GM19239 (cell line): ENCODE measurements around the gene GUCA1A.
A peak's percentile ranks its signal among the peaks of the same experiment; 100 is the strongest.
"Not testable (repeated sequence)": the region's sequence is repeated elsewhere in the genome, so short reads cannot be mapped to it uniquely, and the experiment has no call there.

ENCODE experiments used
- DNase-seq: peaks from one replicate; pipeline ENCODE4 v3.0.0; 2011; ENCODE audit warnings: low spot score; ENCODE audit not compliant: insufficient read length
- FAIRE-seq: peaks from 2 replicates; lab custom pipeline; 2011; peaks lifted over from hg19 to GRCh38; lab: Jason Lieb, UNC

The GUCA1A gene

DNA sequence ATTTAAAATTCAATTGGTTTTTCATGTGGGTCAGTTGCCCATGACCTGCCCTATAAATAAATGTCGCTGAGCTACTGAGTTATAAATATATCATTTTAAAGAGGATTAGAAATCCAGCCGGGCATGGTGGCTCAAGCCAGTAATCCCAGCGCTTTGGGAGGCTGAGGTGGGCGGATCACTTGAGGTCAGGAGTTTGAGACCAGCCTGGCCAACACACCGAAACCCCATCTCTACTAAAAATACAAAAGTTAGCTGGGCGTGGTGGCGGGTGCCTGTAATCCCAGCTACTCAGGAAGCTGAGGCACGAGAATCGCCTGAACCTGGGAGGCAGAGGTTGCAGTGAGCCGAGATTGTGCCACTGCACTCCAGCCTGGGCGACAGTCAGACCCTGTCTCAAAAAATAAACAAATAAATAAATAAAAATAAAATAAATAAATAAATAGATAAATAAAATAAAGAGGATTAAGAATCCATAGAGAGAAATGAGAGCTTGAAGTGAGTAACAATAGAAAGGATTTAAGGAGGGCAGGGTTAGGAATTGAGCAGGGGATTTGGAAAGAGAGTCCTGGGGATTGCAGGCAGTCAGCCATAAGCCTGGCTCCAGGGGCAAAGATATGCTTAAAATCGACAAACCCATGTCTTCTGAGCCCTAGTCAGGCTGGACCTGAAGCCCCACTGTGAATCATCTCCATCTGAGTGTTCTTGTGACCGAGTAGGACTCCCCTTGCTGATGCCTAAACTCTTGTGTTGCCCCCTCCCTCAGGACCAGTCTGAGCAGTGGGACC, 29.2 kb downstream of the GUCA1A start:
- FAIRE-seq, DNase-seq: not testable (repeated sequence)

DNA sequence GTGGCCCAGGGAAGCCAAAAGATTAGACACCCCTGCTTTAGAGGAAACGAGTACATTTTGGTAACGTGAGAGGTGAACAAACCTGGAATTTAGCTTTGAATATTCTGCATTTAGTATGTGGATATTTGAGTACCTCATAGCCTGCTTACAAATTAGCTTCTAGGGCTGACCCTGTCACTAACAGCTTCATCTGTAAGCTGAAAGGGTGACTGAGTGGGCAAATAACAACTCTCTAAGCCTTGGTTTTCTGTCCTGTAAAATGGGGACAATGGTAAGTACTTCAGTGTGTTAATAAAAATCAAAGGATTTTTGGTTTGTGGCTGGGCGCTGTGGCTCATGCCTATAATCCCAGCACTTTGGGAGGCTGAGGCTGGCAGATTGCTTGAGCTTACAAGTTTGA, 30.0 kb downstream of the GUCA1A start:
- FAIRE-seq (no peak), DNase-seq (no peak)

DNA sequence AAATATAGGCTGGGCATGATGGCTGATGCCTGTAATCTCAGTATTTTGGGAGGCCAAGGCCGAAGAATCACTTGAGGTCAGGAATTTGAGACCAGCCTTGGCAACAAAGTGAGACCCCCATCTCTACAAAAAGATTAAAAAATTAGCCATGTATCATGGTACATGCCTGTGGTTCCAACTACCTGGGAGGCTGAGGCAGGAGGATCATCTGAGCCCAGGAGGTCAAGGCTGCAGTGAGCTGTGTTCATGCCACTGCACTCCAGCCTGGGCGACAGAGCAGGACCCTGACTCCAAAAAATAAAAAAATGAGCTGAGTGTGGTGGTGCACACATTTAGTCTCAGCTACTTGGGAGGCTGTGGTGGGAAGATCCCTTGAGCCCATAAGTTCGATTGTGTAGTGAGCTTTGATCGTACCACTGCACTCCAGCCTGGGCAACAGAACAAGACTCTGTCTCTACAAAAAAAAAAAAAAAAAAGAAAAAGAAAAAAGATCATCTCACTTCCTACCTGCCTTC, 31.7 kb downstream of the GUCA1A start:
- DNase-seq (no peak), FAIRE-seq (no peak)

DNA sequence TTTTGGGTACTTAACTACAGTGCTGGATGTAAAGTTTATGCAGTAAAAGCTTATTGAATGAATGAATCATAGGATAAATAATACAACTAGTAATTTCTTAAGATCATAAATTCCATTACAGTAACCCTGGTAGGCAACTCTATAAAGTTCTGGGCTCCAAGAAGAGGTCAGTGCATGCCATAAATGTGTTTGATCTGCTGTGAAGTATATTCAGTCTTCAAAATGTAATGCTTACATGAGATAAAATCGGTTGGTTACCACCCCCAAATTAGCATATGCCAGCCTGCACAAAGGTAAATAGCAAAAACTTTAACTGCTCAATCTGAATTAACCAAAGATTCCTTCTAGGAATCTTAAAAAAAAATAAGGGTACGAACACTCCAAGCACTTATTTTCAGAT, 34.4 kb downstream of the GUCA1A start:
- not testable (repeated sequence) for FAIRE-seq, DNase-seq

DNA sequence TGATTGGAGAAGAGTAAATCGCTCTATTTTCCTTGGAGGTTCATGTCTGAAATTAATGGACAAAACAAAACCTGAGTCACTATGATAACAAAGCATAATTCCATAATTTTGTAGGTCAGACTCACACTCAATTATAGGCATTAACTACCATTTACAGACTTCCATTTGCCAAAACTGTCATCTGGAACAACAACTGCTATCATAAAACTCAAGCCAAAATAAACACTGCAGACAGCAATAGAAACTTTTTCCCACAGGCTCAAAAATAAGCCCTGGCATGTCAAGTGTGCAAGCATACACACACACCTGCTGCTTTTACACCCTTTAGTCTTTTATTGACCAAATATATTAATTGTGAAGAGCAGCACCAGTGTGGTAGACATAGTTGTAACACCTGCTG, 37.4 kb downstream of the GUCA1A start:
- FAIRE-seq, result no peak

DNA sequence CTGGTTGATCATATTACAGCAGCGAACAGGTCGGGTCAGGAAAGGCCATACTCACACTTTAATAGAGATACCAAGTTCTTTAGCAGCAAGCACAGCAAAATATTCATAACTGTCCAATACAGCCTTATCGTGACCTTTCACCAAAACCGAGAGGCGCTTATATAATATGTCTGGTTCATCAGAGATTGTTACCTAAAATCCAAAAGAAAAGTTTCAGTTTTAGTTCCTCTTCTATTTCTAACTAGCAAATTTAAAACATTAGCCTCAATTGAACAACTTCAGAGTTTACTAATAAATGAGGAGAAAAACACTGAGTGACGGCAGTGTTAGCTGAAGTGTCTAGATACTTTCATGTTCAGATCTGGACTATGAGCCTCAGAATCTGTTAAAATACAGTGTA, 38.6 kb downstream of the GUCA1A start:
- FAIRE-seq, result no peak
- no peak for DNase-seq

More for the DNA sequence above, 37.4 kb downstream of the GUCA1A start:
- DNase-seq, result no peak

DNA sequence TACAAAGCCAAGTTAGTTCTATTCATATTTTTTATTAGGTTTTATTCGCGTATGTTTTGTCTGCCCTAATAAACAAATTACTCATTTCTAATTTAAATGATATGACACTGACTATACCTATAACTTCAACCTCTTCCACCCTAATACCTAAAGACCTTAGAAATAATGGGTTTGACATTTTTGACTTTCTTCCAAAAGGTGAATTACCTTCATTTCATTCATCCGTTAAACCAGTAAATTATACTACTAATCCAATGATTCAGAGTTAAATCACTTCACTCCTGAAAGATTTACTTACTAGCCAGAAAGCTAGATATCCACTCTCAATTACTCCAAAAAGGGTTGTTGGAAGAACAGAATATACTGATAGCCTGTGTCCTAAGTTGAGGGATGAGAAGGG, 39.3 kb downstream of the GUCA1A start:
- no peak for FAIRE-seq

DNA sequence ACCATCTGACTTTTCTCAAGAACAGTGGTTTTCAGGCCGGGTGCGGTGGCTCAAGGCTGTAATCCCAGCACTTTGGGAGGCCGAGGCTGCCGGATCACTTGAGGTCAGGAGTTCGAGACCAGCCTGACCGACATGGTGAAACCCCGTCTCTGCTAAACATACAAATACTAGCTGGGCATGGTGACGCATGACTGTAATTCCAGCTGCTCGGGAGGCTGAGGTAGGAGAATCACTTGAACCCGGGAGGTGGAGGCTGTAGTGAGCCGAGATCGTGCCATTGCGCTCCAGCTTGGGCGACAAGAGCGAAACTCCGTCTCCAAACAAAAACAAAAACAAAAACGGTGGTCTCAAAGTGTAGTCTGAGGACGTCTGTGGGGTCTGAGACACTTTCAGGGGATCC, 43.3 kb downstream of the GUCA1A start:
- DNase-seq, FAIRE-seq: not testable (repeated sequence)

More for the DNA sequence above, 39.3 kb downstream of the GUCA1A start:
- DNase-seq, result no peak

DNA sequence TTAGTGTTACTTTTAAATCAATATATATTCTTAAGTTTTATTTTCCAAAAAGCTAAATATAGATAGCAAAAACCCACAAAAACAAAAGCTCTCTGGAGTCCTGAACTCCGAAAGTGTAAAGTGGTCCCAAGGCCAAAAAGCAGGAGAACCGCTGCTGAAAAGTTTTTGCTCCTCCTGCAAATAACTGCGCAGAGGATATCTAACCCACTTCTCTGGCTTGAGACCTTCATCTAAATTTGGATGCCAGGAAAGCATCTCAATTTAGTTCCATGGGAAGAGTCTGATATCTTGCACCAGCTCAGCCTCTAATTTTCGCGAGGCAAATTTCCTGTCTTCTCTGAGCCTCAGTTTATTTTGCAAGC, 44.0 kb downstream of the GUCA1A start:
- FAIRE-seq (peak; percentile 55), DNase-seq (no peak)

DNA sequence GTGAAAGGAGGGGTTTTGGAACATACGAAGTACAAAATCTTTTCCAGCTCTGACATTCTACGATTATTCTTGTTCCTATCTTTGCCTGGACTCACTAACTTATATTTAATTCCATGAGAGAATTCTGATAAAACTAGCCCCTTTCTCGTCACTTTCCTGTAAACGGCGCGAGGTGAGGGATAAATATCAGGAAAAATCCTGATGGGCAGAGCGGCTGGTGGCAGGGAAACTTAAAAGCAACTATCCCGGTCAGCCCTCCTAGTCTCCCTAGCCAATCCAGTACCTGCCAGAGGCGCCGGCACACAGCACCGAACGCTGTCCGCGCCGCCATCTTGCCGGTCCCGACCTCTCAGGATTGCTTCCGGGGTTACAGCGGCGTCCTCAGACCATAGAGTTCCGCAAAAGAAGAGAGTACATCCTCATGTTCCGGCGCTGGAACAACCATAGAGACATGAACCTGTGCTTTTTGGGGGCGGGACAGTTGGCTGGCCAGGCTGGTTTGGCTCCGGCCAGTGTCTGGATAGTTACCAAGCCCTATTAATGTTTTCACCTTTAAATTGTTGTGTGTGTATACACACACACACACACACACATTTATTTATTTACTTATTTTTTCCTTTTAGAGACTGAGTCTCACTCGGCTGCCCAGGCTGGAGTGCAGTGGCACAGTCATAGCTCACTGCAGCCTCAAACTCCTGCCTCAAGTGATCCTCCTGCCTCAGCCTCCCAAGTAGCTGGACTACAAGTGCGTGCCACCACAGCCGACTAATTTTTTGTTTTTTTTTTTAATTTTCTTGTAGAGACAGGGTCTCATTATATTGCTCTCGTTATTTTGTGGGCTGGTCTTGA, 44.6 kb downstream of the GUCA1A start, which contains the start of gene MRPS10:
TSS of gene MRPS10 (minus strand) at position 343 of the 849 bp plus-strand sequence. CDS start at position 331, 12 bp downstream.
- FAIRE-seq (peak; percentile 96), DNase-seq (peak; percentile 70)

DNA sequence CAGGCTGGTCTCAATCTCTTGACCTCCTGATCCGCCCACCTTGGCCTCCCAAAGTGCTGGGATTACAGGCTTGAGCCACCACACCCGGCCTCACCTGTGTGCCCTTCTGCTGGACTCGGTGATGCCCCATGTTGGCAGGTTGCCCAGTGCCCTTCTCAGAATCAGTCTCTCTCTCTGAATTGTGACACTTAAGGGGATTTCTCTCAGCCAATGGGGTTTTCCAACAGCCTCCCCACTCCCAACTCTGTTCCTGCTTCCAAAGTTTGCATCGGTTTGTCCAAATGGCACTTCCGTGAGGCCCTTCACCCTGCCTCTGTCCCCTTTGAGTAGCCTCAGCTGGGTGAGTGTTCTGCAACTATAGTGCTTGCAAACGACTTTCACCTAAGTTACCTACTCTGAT, 47.6 kb downstream of the GUCA1A start:
- FAIRE-seq, result no peak

DNA sequence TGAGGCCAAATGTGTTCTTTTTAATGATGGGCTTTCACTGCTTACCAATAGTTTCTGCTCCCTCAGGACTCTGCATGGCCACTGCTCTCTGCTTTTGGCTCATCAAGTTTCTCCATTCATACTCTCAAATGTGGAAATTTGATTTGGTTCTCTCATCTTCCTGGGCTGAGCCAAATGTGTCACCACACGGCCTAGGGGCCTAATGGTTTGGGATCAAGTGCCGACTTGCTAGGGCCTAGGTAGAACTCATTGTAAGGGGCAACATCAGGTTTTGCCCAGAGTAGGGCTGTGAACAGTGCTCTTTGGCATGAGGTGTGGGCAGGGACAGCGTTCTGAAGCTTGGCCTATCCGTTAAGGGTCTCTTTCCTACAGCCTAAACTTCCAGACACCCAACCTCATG, 48.4 kb downstream of the GUCA1A start:
- DNase-seq (no peak), FAIRE-seq (no peak)

More for the DNA sequence above, 47.6 kb downstream of the GUCA1A start:
- no peak for DNase-seq

DNA sequence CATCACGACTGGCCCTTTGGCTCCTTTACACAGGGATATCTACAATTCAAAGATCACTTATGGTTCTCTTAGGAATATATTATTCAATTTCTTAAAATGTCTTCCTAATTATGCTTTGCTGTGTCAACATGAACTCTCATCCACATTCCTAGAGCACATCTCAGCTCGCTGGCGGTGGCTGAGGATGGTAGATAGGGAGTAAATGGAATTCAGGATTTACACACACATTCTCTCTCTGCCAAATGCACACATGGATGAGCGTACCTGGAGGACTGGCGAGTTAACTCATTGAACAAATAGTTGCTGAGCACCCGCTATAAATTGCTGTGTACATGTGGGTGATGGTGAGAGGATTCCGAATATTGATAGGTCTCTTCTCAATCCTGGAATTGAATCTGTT, 49.3 kb downstream of the GUCA1A start:
- FAIRE-seq (no peak), DNase-seq (no peak)

DNA sequence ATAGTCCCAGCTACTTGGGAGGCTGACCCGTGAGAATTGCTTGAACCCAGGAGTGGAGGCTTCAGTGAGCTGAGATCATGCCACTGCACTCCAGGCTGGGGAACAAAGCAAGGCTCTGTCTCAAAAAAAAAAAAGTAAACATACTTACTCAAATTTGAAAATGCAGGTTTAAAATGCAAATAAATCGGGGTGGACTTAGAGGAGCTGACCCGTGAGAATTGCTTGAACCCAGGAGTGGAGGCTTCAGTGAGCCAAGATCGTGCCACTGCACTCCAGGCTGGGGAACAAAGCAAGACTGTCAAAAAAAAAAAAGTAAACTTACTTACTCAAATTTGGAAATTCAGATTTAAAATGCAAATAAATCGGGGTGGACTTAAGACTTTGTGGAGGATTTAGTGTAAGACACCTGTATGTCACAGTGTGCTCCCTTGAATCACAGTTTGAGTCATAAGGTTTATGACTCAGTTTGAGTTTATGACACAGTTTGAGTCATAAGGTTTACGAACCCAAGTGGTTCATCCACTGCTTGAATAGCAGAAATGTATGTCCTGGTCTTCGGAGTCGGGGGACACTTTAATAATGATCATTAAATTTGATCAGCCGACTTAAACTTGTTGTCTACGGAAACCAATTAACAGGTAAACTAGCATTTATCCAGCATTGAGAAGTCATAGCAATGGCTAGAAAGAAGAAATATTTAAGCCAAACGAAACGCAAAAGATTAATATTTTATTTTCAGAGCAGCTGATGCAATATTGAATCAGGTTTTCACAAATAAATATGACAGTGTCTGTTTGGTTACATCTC, 51.3 kb downstream of the GUCA1A start:
- peak; percentile 82 for FAIRE-seq
- DNase-seq, result peak; percentile 30

DNA sequence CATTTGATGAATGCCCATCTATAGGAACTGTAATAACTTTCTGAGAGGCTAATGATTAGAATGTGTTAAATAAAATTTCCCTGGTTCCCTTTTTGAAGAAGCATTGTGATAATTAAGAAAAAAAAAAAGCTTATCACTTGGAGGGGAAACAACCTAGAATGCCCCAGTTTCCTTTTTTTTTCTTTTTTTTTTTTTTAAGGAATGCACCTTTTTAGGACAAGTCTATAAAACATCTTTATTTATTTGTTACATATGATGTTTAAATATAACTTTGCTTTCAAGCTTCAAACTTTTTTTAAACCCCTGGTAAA, 51.8 kb downstream of the GUCA1A start:
- no peak for FAIRE-seq
- DNase-seq, result no peak

DNA sequence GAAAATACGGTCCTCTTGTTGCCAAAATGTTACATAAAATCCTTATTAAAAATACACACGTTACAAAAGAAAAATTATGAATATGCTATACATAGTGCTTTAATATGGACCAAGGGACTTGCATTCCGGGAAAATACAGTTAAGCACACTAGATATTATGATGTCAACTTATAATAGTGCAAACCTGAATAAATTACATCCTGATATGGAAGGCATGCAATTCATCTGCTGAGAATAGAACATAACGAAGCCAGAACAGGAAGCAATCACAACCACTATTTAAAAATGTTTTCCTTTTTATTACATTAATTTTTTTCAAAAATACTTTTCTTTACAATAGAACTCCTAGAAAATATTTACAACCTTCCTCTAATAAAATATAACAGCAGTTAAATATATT, 52.3 kb downstream of the GUCA1A start:
- no peak for FAIRE-seq
- DNase-seq, result no peak

DNA sequence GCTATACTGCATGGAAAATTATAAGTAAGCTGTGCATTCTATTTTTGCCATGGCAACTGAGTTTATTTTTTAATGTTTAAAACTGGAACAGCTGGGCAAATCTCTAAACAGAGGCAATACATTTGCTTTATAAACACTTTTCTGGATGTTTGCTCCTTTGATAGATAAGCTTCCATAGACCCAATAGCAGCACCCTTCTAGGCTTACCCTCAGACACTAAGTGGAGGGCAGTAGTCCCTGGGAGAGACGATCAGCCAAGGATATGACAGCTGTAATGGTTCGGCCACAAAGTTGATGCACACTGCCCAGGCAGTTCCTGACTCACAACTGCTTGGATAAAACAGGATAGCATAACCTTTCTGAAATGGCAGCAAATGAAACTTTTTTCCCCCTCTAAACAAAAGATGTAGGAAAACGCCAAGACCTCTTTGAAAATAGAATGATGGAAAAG, 53.0 kb downstream of the GUCA1A start:
- no peak for DNase-seq

DNA sequence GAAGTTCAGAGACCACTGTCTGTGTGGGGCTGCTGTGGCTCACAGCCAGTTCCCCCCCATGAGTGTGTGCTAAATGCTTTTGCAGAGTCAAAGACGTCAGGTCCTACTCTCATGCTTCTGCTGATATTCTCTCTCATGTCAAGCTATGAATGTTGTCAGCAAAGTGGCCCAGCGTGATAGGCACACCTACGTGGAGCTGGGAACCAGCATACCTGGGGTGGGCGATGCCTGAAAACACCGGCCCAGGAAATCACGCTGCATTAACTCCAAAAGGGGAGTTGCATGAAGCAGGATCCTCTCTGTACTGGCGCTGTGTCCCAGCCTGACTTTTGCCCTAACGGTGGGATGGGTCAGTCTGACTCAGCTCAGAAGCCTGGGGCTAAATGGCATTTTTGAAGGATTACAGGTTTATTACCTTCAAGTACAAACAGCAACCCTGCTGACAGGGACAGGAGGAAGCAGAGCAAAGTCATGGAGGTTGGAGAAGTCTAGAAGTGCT, 53.5 kb downstream of the GUCA1A start:
- no peak for FAIRE-seq
- no peak for DNase-seq

More for the DNA sequence above, 53.0 kb downstream of the GUCA1A start:
- no peak for FAIRE-seq

DNA sequence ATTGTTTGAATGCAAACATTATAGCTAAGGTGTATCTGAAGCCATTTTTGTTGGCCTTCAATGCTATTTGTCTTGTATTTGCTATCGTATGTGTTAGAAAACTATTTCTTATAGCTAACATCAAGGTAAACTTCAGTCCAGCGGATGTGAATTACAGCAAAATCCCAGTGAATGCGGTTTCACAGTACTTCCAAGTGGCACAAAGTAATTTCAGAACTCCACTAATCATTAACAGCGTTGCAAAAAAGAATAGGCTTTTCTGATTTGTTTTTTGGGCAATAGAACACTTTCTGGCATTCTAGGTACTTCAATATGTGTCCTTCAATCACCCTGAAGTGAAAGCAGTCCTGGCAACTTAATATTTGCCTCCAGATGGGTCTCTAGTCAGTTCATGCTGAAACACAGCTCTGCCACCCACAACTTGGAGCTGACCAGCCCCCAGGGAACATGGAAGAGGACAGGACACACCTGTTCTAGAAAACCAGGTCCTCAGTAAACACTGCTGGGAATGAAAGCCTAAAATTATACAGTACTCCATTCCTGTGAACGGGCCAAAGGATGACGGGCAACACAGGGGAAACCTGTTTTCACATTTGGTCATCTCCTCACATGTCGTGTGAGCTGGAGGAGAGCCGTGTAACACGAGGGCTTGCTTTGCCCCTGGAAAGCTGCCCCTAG, 54.1 kb downstream of the GUCA1A start:
- DNase-seq (no peak), FAIRE-seq (no peak)
